Activated T-cell treated with anti-CD3 and anti-CD28 coated beads for 1 hour (primary cell): ENCODE results near the gene TDRD1.

Source experiments
- DNase-seq: peaks from one replicate; pipeline ENCODE4 v3.0.0-alpha.2; 2020; ENCODE audit warnings: low read depth

TDRD1 gene

GRCh38 chr10:114271075-114271778 lies 92.1 kb downstream of the TDRD1 start:
- DNase-seq: no peak

DNA sequence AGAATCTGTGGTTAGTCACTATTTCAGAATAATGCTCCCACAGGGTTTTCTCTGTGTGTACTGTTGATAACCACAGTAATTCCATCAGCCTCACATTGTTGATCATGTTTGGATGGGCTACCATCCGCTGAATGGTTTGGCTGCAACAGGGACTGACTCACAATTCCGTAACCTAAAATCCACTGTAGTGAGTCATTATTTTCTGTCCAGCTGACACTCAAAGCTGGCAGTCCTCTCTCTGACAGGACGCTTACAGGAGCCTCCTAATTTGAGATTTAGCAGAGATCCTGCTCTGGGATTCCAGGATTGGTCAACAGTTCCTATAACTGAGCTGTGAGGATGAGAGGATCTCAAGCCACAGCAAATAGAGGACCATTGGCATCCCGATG lies 92.6 kb downstream of the TDRD1 start:
- DNase-seq: no peak

GRCh38 chr10:114272696-114273095 lies 93.5 kb downstream of the TDRD1 start:
- DNase-seq: no peak

- no peak for DNase-seq
Measured at GRCh38 chr10:114273910-114274309, 94.8 kb downstream of the TDRD1 start.

GRCh38 chr10:114274616-114275453 lies 95.7 kb downstream of the TDRD1 start:
- no peak for DNase-seq

DNA sequence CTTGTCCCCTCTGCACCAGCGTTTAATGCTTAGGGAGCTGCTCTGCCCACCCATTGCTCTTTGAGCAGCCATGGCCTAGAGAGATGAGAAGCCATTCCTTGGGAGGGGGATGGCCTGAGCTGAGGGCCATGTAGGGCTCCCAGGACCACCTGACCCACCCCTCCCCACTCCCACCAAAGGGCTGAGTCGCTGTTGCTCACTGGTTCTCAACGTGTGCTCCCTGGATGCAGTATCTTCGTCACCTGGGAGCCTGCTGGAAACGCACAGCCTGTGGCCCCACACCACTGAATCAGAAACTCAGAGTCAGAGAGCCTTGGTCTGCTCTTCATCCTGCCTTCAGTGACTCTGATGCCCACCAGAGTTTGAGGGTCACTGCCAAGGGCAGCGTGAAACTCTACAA lies 96.9 kb downstream of the TDRD1 start:
- no peak for DNase-seq

GRCh38 chr10:114276671-114277070 lies 97.5 kb downstream of the TDRD1 start:
- DNase-seq: no peak

DNA sequence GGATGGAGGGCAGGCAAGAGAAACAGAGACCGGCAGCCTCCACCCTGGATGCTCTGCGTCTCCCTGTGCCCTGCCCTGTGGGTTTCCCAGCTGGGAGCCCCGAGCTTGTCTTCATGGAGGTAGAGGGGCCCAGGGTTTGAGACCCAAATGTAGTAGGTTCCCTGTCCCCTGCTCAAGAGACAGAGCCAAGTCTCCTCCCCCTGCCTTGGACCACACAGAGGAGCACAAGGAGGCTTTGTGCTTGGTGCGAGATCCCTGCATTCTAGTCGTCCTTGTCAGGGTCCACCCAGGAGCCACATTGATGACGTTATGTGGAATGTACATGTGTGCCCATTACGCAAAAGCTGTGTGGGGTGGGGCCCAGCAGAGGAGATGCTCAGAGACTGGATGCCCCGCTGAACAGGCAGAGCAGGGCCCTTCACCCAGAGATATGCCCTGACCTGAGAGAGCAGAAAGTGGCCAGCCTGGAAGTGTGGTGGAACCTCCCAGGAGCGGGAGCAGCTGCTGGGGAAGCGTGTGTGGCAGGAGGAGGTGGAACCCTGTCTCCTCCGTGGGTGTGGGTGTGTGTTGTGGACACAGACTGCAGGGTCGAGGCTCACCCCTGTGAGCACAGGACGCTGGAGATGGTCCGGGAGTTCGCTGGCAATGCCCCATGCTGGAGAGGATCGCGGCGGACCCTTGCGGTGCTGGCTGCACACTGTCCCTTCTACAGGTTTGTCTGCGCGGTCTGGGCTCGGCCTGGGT lies 99.2 kb downstream of the TDRD1 start:
- no peak for DNase-seq

GRCh38 chr10:114278884-114279191 lies 99.7 kb downstream of the TDRD1 start:
- no peak for DNase-seq

GRCh38 chr10:114279289-114279688 lies 100.1 kb downstream of the TDRD1 start:
- no peak for DNase-seq

- no peak for DNase-seq
Measured at GRCh38 chr10:114279901-114280644, 100.9 kb downstream of the TDRD1 start.

DNA sequence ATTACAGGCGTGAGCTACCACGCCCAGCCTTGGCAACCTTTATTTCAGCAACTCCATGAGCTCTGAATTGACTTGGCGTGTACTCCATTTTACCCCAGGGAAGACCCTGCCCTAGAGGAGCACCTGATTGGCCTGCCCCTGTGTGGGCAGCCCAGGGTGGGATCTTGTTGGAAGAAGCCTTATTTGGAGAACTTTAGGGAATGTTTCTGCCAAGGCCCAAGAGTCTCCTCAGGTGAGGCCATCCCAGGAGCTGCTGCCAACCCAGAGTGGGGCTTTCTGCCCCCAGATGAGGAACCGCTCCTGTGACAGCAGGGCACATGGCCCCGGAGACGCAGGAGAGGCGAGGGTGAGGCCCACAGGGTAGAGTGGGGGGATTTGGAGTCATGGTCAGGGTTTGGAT lies 101.9 kb downstream of the TDRD1 start:
- no peak for DNase-seq

GRCh38 chr10:114281461-114281860 lies 102.3 kb downstream of the TDRD1 start:
- DNase-seq: no peak
